ENCODE measurements around the gene FSD1L.
A peak's percentile ranks its signal among the peaks of the same experiment; 100 is the strongest.
"Not testable (repeated sequence)": the region's sequence is repeated elsewhere in the genome, so short reads cannot be mapped to it uniquely, and the experiment has no call there.

Gene FSD1L

DNA sequence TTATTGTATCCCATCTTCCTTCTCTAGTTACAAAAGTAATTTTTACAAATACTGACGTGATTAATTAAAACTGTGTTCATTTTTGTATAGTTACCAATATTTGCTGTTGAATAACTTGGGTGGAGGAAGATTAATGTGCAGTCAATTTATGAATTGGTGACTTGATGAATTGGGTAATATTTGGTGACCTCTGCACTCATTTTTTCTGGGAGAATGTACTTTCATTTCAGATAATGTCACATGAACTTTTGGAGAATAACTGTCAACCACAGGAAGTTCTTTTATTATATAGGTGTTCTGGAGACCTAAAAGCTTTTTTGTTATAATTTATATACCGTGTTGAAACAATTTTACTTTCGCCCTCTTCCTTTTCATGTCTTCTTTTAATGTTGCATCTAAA is 83.7 kb downstream of the FSD1L start:
- TF ChIP-seq, protein P1, sequence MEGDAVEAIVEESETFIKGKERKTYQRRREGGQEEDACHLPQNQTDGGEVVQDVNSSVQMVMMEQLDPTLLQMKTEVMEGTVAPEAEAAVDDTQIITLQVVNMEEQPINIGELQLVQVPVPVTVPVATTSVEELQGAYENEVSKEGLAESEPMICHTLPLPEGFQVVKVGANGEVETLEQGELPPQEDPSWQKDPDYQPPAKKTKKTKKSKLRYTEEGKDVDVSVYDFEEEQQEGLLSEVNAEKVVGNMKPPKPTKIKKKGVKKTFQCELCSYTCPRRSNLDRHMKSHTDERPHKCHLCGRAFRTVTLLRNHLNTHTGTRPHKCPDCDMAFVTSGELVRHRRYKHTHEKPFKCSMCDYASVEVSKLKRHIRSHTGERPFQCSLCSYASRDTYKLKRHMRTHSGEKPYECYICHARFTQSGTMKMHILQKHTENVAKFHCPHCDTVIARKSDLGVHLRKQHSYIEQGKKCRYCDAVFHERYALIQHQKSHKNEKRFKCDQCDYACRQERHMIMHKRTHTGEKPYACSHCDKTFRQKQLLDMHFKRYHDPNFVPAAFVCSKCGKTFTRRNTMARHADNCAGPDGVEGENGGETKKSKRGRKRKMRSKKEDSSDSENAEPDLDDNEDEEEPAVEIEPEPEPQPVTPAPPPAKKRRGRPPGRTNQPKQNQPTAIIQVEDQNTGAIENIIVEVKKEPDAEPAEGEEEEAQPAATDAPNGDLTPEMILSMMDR (IDR thresholded peaks at IDR 0.05; ENCODE audit: extremely low read depth, missing control alignments), result no peak
- no peak for DNase-seq (ENCODE audit: low spot score)

DNA sequence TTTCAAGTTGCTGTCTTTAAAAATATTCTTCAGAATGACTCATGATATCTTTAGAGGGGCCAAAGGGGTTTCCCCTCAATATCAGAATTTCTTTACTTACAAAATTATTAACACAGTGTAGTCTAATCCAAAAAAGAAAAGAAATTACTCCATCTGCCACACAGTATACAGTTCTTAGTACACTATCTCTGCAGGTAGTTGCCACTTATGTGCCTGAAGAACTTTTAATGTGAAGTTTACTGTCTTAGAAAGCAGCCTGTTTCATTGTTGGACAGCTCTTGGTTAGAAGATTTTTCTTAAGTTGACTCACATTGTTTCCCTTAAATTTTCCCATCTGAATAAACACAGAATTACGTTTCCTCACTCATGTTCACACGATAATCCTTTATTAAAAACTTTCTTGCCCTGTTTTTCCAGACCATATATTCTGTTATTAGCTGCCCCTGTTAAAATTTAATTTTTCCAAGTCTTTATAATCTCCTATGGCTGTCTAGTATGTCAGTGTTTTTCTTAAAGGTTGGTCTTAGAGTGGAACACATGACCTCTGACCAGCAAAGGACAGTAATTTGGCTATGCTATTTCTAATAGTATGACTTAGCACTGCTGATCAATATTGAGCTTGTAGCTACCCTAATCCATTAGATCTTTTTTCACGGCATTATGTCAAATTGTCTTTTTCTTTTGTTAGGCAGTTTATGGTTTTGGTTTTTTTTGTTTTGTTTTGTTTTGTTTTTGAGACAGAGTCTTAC is 88.3 kb downstream of the FSD1L start:
- TF ChIP-seq, protein P1 (IDR thresholded peaks at IDR 0.05; ENCODE audit: extremely low read depth, missing control alignments), result no peak
- DNase-seq (ENCODE audit: low spot score), result no peak

DNA sequence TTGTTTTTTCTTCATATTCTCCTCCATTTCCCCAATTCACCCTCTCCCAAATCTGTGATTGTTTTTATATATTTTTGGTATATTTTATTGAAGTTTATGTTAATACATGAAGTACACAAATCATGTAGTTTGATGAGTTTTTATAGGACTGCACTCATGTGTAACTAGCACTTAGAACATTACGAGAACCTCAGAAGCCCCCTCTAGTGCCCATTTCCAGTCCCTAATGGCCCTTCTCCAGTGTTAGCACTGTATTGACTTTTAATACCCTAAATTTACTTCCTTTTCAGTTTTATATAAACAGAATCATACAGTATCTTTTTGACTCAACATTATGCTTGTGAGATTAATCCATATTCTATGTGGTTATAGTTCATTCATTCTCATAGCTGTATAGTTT is 91.6 kb downstream of the FSD1L start:
- DNase-seq (ENCODE audit: low spot score), result no peak
- TF ChIP-seq, protein P1 (IDR thresholded peaks at IDR 0.05; ENCODE audit: extremely low read depth, missing control alignments), result no peak

DNA sequence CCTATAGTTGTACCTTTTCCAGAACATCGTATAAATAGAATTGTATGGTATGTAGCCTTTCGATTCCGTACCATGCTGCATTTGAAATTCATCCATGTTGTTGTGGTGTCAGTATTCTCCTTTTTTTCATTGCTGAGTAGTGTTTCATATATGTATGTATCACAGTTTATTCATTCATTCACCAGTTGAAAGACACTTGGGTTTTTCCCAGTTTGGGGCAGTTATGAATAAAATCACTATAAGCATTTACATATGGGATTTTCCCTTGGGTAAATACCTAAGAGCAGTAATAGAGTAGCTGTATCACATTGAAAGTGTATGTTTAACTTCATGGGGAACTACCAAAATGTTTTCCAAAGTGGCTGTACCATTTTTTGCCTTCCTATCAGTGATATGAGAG is 94.0 kb downstream of the FSD1L start:
- DNase-seq (ENCODE audit: low spot score), result peak; percentile 25
- TF ChIP-seq, protein P1 (IDR thresholded peaks at IDR 0.05; ENCODE audit: extremely low read depth, missing control alignments), result no peak

DNA sequence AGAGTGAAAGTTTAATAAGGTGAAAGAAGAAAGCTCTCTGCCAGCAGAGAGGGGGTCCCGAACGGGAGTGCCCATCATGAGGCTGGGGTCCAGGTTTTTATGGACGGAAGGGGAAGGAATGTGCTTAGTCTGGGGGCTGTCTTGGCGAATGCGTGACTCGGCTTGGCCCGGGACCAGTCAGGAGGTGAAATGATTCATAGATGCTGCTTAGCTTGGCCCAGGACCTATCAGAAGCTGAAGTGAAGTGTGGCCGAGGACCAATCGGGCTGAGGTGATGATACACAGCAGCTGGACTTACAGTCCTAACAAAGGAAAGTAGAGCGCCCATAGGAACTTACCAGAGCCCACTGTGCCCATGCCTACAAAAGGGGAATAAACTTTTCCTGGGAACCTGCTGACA is 106.2 kb downstream of the FSD1L start:
- TF ChIP-seq, protein P1 (IDR thresholded peaks at IDR 0.05; ENCODE audit: extremely low read depth, missing control alignments), result no peak
- DNase-seq (ENCODE audit: low spot score), result no peak

DNA sequence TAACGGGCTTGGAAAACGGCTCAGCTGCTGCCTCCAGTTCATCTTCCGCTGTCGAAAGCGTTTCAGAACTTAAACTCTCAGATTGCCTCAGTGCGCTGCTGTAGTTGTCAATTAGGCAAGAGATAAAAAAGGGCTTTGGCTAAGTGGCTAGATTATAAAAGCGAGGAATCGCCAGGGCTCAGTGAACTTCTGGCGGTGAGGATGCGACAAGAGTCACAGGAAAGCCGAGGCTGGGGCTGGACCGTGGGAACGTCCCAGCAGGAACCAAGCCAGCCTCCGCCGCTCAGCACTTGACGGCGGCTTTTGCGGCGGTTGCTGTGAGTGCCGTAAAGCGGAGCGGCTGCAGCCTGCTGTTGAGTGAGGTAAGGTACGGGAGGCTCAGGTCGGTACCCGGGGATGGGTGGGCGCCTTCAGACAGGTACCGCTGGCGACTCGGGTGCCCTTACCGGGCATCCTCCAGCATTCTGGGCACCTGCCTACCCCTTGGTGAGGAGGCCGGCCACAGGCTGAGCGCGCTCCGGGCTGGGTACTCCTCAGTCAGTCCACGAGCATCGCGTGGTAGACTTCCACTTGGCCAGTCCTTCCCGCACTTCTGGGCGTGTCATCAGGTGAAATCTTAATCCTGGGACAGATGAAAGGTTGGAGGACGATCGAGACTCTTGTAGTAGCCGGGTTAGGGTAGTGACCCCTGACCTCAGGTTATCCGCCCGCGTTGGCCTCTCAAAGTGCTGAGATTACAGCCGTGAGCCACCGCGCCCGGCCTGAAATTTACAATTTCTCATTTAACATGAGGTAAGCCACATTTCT is 110.2 kb downstream of the FSD1L start, which contains the start of gene FKTN:
FKTN (plus strand) TSS at position 328 of the 807 bp plus-strand sequence. CDS start 16,902 bp downstream, outside the sequence.
- TF ChIP-seq, protein P1 (IDR thresholded peaks at IDR 0.05; ENCODE audit: extremely low read depth, missing control alignments), result no peak
- DNase-seq (ENCODE audit: low spot score), result peak; percentile 83

DNA sequence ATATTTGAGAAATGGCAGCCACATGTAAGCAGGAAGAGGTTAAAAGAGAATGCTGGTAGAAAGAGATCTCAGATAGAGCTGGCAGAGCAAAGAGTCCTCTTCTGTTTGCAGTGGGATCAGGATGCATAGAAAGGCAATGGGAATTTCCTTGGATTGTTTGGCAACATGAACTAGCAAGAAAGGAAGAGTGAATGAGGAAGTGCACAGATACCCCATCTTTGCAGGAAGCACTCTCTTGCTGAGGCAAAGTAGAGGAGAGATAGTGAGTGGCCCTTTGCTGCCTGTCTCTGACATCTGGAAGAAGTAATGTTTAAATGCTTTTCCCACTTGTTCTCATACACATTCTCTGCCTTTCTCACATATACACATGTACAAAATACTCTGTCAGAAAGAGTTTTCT is 124.6 kb downstream of the FSD1L start:
- TF ChIP-seq, protein P1 (IDR thresholded peaks at IDR 0.05; ENCODE audit: extremely low read depth, missing control alignments), result no peak
- no peak for DNase-seq (ENCODE audit: low spot score)

DNA sequence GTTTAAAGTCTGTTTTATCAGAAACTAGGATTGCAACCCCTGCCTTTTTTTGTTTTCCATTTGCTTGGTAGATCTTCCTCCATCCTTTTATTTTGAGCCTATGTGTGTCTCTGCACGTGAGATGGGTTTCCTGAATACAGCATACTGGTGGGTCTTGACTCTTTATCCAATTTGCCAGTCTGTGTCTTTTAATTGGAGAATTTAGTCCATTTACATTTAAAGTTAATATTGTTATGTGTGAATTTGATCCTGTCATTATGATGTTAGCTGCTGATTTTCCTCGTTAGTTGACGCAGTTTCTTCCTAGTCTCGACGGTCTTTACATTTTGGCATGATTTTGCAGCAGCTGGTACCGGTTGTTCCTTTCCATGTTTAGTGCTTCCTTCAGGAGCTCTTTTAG is 132.1 kb downstream of the FSD1L start:
- not testable (repeated sequence) for DNase-seq (ENCODE audit: low spot score)

DNA sequence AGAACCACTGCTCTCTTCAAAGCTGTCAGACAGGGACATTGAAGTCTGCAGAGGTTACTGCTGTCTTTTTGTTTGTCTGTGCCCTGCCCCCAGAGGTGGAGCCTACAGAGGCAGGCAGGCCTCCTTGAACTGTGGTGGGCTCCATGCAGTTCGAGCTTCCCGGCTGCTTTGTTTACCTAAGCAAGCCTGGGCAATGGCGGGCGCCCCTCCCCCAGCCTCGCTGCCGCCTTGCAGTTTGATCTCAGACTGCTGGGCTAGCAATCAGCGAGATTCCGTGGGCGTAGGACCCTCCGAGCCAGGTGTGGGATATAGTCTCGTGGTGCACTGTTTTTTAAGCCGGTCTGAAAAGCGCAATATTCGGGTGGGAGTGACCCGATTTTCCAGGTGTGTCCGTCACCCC is 133.7 kb downstream of the FSD1L start:
- DNase-seq (ENCODE audit: low spot score), result not testable (repeated sequence)

Data from GM20000 (cell line).